ENCODE data around the gene RPE65.
"Not testable (repeated sequence)": the region's sequence is repeated elsewhere in the genome, so short reads cannot be mapped to it uniquely, and the experiment has no call there.

Gene RPE65

DNA sequence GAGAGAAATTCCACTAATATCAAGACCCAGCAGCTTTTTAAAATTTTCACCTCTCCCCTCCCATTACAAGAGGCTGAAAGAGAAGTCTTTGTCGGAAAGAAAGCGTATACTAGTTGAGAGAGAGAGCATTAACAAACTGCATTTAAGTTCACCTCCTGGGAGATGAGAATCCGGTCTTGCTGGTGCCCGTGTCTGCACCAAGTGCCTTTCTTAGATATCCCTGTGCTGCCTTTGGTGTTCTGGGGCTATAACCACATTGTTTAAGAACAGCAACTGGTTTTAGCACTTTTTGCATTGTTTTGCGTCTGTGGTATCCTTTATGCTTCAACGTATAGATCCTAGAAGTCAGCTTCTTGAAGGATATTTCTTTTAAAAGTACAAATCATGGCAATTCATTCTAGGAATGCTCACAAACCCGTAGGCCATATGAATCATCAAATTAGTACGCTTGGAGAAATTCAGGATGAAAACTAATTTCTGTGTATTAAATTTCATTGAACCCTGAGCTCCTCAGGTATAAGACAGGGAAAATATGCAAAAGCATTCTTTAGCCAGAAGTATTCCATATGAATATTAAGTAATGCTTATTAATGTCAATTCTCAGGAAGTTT, 3.4 kb upstream of the RPE65 start:
- DNase-seq (ENCODE audit: low spot score): no peak

DNA sequence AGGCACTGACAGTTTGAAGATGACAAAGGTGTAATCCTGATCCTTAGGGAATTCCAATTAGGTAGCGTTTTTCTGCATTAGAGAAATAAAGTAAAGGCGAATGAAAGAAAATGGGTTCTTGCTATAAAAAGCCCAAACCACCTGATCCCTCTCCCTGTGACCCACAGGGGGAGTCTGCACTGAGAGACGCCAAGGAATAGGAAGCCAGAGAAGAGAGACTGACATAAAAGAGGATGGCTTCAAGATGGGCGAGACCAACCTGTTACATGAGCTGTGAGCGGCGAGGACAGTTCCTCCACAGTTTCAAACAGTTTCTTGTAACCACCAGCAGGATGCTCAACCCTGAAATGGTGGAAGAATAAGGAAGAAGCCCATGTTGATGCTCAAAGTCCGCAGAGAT, 1.4 kb downstream of the RPE65 start:
- DNase-seq (ENCODE audit: low spot score): no peak

DNA sequence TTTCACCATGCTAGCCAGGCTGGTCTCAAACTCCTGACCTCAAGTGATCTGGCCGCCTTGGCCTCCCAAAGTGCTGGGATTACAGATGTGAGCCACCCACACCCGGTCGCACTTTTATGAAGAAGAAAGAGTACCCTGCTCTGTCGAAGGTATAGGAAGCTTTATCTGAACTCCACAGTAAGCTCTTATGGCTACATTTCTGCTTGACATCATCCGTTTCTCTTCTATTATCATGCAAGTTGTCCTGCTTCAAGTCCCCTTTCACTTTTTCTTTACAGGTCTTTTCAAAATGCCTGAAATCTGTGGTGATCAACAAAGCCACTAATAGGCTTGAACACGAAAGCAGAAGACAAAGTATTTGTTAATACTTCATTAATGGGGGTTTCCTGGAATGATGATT, 4.0 kb downstream of the RPE65 start:
- no peak for DNase-seq (ENCODE audit: low spot score)

DNA sequence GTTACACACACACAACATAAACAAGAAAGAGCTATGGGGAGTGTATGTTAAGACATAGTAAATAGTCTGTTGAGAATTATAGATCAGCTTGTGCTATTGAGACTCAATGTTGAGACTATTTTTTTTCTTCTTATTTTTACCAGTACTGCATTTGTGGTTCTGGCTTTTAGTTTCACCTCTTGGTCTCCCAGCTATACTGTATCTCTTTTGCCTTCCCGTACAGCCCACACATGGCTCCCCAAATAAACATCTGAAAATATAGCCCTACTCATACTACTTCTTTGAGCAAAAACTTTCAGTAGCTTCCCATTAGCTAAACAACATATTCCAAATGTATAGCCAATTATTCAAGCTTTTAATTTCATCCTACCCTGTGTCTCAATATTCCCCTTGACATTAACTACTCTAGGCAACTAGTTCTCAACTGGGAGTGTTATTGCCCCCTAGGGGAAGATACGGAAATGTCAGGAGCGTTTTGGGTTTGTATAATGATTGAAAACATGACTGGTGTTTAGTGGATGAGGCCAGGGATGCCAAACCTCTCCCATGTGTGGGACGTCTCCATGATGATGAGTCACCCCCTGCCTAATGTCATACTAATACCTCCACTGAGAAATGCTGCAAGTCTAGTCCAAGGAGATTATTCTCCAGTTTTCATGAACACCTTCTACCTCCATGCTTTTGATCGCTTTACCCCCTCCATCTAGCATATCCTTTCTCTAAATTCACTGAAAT, 6.8 kb downstream of the RPE65 start:
- DNase-seq (ENCODE audit: low spot score): peak; percentile 59

DNA sequence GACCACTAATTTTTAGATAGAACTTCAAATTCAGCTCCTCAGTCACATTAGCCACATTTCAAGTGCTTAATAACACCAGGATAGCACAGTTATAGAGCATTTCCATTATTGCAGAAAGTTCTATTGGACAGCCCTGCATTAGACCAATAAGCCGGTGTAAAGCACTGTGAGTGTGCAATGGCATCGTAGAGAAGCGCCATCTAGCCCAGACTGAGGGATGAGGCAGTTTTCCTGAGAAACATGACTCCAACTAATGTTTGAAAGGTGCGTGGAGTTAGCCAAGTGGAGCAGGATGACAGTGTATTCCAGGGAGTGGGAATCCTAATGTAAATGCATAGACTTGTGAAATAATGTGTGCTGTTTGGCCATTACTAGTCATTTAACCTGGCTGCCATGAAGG, 7.7 kb downstream of the RPE65 start:
- no peak for DNase-seq (ENCODE audit: low spot score)

DNA sequence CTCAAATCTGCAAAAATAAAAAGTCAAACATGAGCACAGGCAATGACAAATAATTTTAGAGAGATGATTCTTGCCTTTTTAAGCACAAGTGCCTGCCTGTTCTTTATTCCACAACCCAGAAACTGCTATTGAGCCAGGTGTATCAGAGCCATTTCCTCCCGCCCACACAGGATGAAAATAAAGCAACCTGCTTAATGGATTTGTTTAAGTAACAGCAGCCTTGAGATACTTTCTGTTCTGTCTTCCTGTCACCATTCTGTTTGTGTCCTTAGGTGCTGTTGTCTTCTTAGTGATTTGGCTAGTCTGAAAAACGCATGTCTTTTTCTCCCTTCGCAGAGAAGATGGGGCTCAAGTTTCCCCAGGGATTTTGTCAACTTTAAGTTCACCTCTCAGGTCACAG, 11.4 kb downstream of the RPE65 start:
- DNase-seq (ENCODE audit: low spot score): no peak

DNA sequence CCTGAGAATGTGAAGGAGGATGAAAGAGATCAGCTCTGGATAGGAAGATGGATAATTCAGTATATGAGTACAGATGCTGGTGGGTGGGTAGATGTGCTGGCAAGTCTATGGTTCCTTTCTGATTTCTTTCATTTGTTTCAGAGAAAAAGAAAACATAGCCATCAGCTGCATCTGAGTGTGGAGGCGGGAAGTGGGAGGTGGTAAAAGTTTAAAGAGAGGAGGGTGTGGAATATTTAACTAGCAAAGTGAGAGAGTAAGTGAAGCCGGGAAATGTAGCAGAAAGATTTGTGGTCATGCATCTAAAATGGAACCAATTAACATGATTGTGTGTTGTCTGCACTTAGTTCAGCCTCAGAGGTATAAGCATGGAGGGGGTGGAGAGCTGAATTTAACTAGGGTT, 16.4 kb downstream of the RPE65 start:
- no peak for DNase-seq (ENCODE audit: low spot score)

DNA sequence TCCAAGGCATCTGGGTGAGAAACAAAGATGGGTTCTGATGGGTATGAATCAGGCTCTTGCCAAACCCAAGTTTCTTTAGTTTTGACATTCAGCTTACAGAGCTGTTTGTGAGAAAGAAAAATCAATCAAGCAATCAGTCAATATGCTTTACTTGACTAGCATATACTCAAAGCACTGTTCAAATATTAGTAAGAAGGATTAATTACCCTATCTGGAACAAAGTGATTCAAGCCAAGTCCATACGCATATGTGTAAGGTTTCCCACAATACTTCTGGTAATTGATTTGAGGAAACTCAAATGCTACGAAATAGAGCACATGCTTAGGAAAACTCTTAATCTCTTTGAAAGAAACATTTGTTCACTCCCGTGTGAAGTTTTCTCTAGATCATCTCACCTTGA, 18.7 kb downstream of the RPE65 start:
- DNase-seq (ENCODE audit: low spot score): no peak

DNA sequence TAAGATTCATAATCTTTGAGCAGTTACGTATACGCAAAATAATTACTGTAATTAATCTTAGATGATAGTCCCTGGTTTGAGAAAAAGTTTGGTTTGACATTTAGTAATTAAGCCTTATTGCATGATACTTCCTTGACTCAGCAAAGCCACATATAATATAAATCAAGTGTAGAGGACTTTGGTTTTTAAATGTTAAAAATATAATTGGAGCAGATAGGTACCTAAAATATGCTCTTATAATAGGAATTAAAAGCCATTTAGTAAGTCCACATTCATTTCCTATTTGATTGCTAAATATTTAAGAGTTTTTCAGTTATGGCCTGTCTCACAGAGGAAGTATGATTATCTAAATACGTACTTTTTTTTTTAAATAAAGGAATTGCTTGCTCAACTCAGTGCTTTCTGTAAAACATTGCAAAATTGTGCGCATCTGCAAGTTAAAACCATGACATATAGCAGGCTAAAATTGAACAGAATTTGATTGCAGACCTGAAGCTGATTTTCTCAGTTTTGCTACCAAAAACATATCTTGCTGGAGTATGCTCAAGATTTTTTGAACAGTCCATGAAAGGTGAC, 20.4 kb downstream of the RPE65 start:
- DNase-seq (ENCODE audit: low spot score): no peak

DNA sequence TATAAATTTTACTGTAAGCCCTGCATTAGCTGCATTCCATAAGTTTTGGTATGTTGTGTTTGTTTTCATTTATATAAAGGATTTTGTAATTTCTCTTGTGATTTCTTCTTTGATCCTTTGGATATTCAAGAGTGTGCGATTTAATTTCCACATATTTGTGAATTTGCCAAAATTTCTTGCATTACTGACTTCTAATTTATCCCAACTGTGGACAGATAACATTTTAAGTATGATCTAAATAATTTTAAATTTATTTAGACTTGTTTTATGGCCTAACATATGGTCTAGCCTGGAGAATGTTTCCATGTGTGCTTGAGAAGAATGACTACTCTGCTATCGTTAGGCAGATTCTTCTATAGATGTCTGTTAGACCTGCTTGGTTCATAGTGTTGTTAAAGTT, 23.2 kb downstream of the RPE65 start:
- no peak for DNase-seq (ENCODE audit: low spot score)

DNA sequence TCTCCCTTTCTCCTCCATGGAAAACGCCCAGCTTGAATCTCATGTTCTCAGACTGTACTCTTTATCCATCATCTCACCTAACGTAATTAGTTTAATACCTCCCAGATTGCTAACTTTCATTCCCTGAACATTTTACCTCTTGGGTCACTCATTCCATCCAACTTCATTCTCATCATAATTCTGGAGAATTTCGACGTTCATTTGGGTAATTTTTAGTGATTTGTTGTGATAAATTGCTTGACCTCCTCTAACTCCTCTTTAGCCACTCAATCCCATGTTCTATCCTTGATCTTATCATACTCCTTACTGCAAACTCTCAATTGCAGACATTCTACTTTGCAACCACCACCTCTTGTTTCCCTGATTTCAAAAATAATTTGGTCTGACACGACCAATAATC, 28.4 kb downstream of the RPE65 start:
- DNase-seq (ENCODE audit: low spot score): no peak

DNA sequence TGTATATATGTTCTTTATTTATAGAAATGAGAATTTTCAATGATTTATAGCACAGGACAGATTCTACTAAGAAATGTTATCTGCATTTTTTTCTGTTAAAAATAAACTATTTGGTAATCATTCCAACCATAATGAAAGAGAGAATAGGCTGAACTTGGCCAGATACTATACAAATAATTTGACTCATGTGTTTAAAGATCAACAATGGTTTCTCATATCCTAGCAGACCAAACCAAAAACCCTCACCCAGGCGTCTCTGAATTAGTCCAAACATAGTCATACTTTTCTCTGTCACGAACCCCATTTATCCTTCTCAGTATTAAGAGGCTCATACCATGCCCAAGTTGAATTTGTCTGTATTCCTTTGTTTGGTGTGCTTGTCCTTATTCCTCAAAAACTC, 40.3 kb downstream of the RPE65 start:
- no peak for DNase-seq (ENCODE audit: low spot score)

DNA sequence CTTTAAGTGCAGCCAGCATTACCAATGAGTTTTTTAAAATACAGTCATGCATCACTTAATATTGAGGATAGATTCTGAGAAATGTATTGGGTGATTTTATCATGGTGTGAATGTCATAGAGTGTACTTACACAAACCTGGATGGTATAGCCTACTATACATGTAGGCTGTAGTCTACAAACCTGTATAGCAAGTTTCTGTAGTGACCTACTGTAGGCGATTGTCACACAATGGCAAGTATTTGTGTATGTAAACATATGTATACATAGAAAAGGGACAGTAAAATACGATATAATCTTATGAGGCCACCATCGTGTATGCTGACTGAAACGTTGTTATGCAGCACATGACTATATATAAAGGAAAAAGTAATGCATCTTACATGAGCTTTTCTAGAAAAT, 48.2 kb downstream of the RPE65 start:
- DNase-seq (ENCODE audit: low spot score): no peak

DNA sequence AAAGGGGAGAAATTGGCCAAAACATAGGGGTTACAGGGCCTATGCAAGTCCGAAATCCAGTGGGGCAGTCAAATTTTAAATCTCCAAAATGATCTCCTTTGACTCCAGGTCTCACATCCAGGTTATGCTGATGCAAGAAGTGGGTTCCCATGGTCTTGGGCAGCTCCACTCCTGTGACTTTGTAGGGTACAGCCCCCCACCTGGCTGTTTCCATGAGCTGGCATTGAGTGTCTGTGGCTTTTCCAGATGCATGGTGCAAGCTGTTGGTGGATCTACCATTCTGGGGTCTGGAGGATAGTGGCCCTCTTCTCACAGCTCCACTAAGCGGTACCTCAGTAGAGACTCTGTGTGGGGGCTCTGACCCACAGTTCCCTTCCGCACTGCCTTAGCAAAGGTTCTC, 54.2 kb downstream of the RPE65 start:
- DNase-seq (ENCODE audit: low spot score): not testable (repeated sequence)

DNA sequence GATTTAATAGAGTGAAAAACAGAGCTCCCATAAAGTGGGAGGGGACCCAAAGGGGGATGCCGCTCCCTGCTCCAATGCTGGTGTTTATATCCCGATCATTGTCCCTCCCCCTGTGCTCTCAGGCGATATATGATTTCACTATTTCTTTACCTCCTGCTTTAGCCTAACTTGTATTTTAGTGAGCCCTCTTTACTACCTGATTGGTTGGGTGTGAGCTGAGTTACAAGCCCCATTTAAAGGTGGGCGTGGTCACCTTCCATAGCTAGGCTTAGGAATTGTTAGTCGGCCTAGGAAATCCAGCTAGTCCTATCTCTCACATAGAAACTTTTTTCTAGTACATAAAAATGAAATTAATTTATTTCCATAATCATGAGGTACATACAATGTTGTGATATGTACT, 57.3 kb downstream of the RPE65 start:
- DNase-seq (ENCODE audit: low spot score): not testable (repeated sequence)

DNA sequence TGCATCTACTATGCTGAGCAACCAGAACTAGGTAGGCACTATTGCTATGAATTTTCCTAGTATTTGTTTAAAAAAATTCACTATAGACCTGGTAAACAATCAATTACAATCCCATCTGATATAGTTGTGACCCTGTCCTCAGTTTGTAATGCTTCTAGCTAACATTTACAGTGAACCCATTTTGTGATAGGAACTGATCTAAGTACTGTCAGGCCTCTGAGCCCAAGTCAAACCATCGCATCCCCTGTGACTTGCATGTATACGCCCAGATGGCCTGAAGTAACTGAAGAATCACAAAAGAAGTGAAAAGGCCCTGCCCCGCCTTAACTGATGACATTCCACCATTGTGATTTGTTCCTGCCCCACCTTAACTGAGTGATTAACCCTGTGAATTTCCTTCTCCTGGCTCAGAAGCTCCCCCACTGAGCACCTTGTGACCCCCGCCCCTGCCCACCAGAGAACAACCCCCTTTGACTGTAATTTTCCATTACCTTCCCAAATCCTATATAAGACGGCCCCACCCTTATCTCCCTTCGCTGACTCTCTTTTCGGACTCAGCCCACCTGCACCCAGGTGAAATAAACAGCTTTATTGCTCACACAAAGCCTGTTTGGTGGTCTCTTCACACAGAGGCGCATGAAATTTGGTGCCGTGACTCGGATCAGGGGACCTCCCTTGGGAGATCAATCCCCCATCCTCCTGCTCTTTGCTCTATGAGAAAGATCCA, 63.8 kb downstream of the RPE65 start:
- not testable (repeated sequence) for DNase-seq (ENCODE audit: low spot score)

DNA sequence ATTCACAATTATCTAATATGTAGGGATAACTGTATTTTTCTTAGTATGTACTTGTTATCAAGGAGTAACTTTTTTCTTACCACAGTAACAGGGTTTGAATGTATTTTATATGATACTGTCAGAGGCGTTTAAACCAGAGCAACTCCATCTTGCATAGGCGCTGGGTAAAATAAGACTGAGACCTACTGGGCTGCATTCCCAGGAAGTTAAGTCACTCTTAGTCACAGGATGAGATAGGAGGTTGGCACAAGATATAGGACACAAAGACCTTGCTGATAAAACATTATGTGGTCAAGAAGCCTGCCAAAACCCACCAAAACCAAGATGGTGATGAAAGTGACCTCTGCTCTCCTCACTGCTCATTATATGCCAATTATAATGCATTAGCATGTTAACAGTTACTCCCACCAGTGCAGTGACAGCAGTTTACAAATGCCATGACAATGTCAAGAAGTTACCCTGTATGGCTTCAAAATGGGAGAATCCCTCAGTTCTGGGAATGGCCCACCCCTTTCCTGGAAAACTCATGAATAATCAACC, 64.8 kb downstream of the RPE65 start:
- DNase-seq (ENCODE audit: low spot score): no peak

DNA sequence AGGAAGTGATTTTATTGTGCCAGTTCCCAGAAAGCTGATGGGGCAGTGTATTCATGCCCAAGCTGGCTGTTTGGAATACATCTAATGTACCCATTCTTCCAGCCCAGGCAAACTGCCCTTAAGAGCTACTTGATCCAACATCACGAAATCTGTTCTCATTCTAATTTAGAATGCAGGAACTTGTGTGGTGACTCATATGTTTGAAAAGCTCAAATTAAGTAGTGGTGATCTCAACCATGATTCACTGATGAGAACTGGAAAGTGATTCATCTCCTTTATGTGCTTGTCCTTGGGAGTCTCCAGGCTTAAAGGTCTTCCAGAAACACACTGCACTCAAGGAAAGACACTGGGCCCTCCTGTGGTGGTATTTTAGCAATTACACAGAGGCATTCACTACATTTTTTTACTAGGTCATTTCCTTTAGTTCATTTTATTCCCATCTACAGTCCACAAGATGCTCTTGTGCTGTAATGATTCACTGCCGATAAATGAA, 65.4 kb downstream of the RPE65 start:
- DNase-seq (ENCODE audit: low spot score): peak; percentile 62

DNA sequence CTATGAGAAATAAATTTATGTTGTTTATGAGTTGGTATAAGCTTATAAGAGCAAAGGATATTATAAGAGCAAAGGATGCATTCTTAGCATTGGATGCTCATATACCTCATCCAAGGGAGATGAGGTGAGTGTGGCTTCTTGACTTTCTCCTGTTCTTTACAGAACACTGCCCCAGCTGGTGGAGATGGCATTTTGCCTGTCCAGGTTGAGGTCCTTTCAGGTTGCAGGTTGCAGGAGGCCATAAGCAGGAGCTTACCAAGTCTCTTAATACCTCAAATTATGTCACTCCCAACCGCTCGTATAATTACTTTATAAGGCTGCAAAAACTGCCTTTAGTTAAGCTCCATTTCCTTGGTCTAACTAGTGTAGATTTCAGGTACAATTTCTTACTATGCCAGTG, 66.7 kb downstream of the RPE65 start:
- no peak for DNase-seq (ENCODE audit: low spot score)

DNA sequence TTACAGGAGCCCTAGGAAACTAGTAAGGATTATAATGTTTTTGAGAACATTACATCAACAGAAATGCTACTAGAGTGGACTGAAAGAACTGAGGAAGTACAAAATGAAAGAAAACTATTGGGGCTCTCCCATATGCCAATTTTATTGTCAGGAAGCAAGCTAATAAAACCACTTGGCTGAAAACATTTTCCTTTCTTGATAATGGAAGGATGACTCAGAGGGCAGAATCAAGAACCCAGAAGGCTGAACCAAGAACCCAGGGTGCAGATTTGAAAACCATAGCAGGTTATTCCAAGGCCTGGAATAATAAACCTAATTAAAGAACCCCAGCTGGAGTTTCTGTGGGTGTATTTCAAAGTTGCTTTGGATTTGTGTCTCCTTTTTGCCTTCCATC, 70.7 kb downstream of the RPE65 start:
- DNase-seq (ENCODE audit: low spot score): no peak

All from pons (tissue), 1 donor.